CD14-positive monocyte (primary cell): ENCODE measurements around the gene ZBED6. TPM values are rescaled to one million over a fixed set of nuclear protein-coding genes. Genes with fewer than 3 reads are reported as not detected.
"Not testable (repeated sequence)": the region's sequence is repeated elsewhere in the genome, so short reads cannot be mapped to it uniquely, and the experiment has no call there.

Experiments
- DNase-seq, 3 donors: peaks; one replicate each; pipeline ENCODE4 v3.0.0-alpha.2; 2011 to 2022
- H2AFZ ChIP-seq: 2 replicates; pipeline ENCODE4 v1.6.0; 2012; ENCODE audit warnings: mild to moderate bottlenecking, low read depth, low read length, inconsistent platforms; ENCODE audit not compliant: insufficient read depth, poor library complexity, severe bottlenecking
- H3K27ac ChIP-seq, 2 donors: 1 replicate in 1 of 2; 2 replicates in 1 of 2; pipeline ENCODE4 v1.5.1; 2012 to 2013; ENCODE audit warnings: low read length in 2 of 2, control low read depth in 1 of 2, inconsistent platforms in 1 of 2, low read depth in 1 of 2, mild to moderate bottlenecking in 1 of 2
- H3K27me3 ChIP-seq, 2 donors: one replicate each; pipeline versions ENCODE4 v1.6.0 to v1.6.1; 2011 to 2013; ENCODE audit warnings: low read length in 2 of 2; ENCODE audit not compliant: control insufficient read depth in 2 of 2, insufficient read depth in 2 of 2
- H3K36me3 ChIP-seq, 2 donors: replicated peaks in 1 of 2; 1 replicate in 1 of 2; 2 replicates in 1 of 2; pipeline versions ENCODE4 v1.5.1 to v1.6.1; 2012 to 2013; ENCODE audit warnings: low read length in 2 of 2, control low read depth in 1 of 2, inconsistent platforms in 1 of 2, mild to moderate bottlenecking in 1 of 2; ENCODE audit not compliant: insufficient read depth in 2 of 2, control insufficient read depth in 1 of 2
- H3K4me1 ChIP-seq, 2 donors: 1 replicate in 1 of 2; 2 replicates in 1 of 2; pipeline versions ENCODE4 v1.5.1 to v1.6.1; 2012 to 2013; ENCODE audit warnings: low read length in 2 of 2, control low read depth in 1 of 2, inconsistent platforms in 1 of 2, mild to moderate bottlenecking in 1 of 2, moderate library complexity in 1 of 2; ENCODE audit not compliant: insufficient read depth in 2 of 2, control insufficient read depth in 1 of 2
- H3K4me2 ChIP-seq: replicated peaks from 2 replicates; pipeline ENCODE3; 2012; ENCODE audit warnings: low read length, moderate library complexity, mild to moderate bottlenecking; ENCODE audit not compliant: poor library complexity, severe bottlenecking; ENCODE audit errors: extremely low read depth
- H3K4me3 ChIP-seq, 3 experiments: fragments of 200-600 bp in 1 of 3; sonication (generic) in 1 of 3; replicated peaks in 1 of 3; 1 replicate in 2 of 3; 2 replicates in 1 of 3; pipeline ENCODE4 v1.5.1; 2011 to 2013; ENCODE audit warnings: low read length in 3 of 3, mild to moderate bottlenecking in 3 of 3, control low read depth in 2 of 3, low read depth in 2 of 3, inconsistent platforms in 1 of 3, moderate library complexity in 1 of 3
- H3K79me2 ChIP-seq: 2 replicates; pipeline ENCODE4 v1.6.0; 2012; ENCODE audit warnings: mild to moderate bottlenecking, control low read depth, inconsistent platforms, low read length, moderate library complexity; ENCODE audit not compliant: insufficient read depth
- H3K9ac ChIP-seq: 2 replicates; pipeline ENCODE4 v1.6.0; 2017; ENCODE audit warnings: low read length, mild to moderate bottlenecking; ENCODE audit not compliant: insufficient read depth, poor library complexity, severe bottlenecking
- H3K9me3 ChIP-seq, 2 donors: replicated peaks in 1 of 2; 1 replicate in 1 of 2; 2 replicates in 1 of 2; pipeline versions ENCODE4 v1.5.1 to v1.6.1; 2012 to 2013; ENCODE audit warnings: low read length in 2 of 2, control low read depth in 1 of 2; ENCODE audit not compliant: control insufficient read depth in 1 of 2, insufficient read depth in 1 of 2
- H4K20me1 ChIP-seq: 2 replicates; pipeline ENCODE4 v1.6.0; 2012; ENCODE audit warnings: mild to moderate bottlenecking, low read length, control low read depth, moderate library complexity; ENCODE audit not compliant: insufficient read depth
- H3K27ac Mint-ChIP-seq, 7 donors: one replicate each; pipeline ENCODE4 v1.8.0; 2020; ENCODE audit warnings: mild to moderate bottlenecking in 7 of 7, mixed read lengths in 7 of 7, moderate library complexity in 6 of 7, inconsistent platforms in 2 of 7
- H3K27me3 Mint-ChIP-seq, 3 donors: one replicate each; pipeline ENCODE4 v1.8.0; 2021 to 2022; ENCODE audit warnings: low read depth in 3 of 3, mild to moderate bottlenecking in 3 of 3, mixed read lengths in 3 of 3, moderate library complexity in 3 of 3, inconsistent platforms in 1 of 3
- H3K36me3 Mint-ChIP-seq, 2 donors: one replicate each; pipeline ENCODE4 v1.8.0; 2020; ENCODE audit warnings: mixed read lengths in 2 of 2, inconsistent platforms in 1 of 2, mild to moderate bottlenecking in 1 of 2
- H3K4me1 Mint-ChIP-seq: one replicate; pipeline ENCODE4 v1.8.0; 2020; ENCODE audit warnings: mild to moderate bottlenecking, mixed read lengths
- H3K4me3 Mint-ChIP-seq, 2 donors: one replicate each; pipeline ENCODE4 v1.8.0; 2020; ENCODE audit warnings: mild to moderate bottlenecking in 2 of 2, mixed read lengths in 2 of 2, moderate library complexity in 1 of 2
- H3K9me3 Mint-ChIP-seq, 7 donors: one replicate each; pipeline ENCODE4 v1.8.0; 2020 to 2022; ENCODE audit warnings: mixed read lengths in 7 of 7, mild to moderate bottlenecking in 6 of 7, moderate library complexity in 6 of 7, inconsistent platforms in 2 of 7
- WGBS: methylation state at CpG from one replicate; pipeline ENCODE4 v1.1.5; 2013; ENCODE audit warnings: missing lambda C conversion rate; ENCODE audit not compliant: insufficient coverage; 5-methylcytosine and 5-hydroxymethylcytosine counted together
- intact Hi-C, 2 donors: fragments of 100-400 bp; cut with micrococcal nuclease; formaldehyde crosslinking; loops; one replicate each; pipeline versions ENCODE4 v1.15.0 to v1.15.1; 2023
- polyA plus RNA-seq, 3 donors: library from polyadenylated mRNA; depleted of rRNA in 1 of 3; unstranded in 2 of 3; stranded (reverse) in 1 of 3; fragments of 300-500 nt in 2 of 3; fragments of >200 nt in 1 of 3; fragmentation: Illumina TruSeq in 2 of 3; gene quantifications; 1 replicate in 2 of 3; 2 replicates in 1 of 3; pipeline ENCODE4 v1.2.3, GENCODE V29; 2012 to 2021
- TF ChIP-seq, protein P1 (sequence below): fragments of 200-600 bp; IDR thresholded peaks from one replicate; pipeline ENCODE4 v1.8.0; 2022; ENCODE audit warnings: antibody characterized with exemption, mild to moderate bottlenecking

Gene ZBED6
- polyA plus RNA-seq, 3 donors: 0.56 to 2.2 (median 1.00) TPM

GRCh38 chr1:203792486-203792885, 2.9 kb upstream of the ZBED6 start:
- no peak for DNase-seq
- H3K36me3 Mint-ChIP-seq: peaks cover 4 to 7% of the 10 kb centered on the region in 2 donors
- no peaks in the 10 kb centered on the region for H3K9me3 Mint-ChIP-seq
- no peak overlapping the region for H3K27ac ChIP-seq
- no peak overlapping the region for H3K4me3 ChIP-seq
- no peak overlapping the region for H3K9ac ChIP-seq
- H3K27me3 ChIP-seq: no peaks in the 10 kb centered on the region
- peaks cover 19% of the 10 kb centered on the region for H3K79me2 ChIP-seq
- H2AFZ ChIP-seq: no peak overlapping the region
- peaks cover 15 to 22% of the 10 kb centered on the region in 2 donors for H3K4me1 ChIP-seq
- no peak overlapping the region for H3K4me2 ChIP-seq
- no peaks in the 10 kb centered on the region for H3K9me3 ChIP-seq
- peaks cover 16% of the 10 kb centered on the region for H4K20me1 ChIP-seq
- no peak overlapping the region for H3K4me3 Mint-ChIP-seq
- H3K27me3 Mint-ChIP-seq: peaks cover 0 to 2% (median 0%) of the 10 kb centered on the region in 3 donors
- 96% methylated on average over 2 of the region's 2 CpGs for WGBS
- peaks cover 0 to 6% of the 10 kb centered on the region in 2 donors for H3K36me3 ChIP-seq
- H3K4me1 Mint-ChIP-seq: peaks cover 19% of the 10 kb centered on the region
- H3K27ac Mint-ChIP-seq: no peak overlapping the region
- TF ChIP-seq, protein P1, sequence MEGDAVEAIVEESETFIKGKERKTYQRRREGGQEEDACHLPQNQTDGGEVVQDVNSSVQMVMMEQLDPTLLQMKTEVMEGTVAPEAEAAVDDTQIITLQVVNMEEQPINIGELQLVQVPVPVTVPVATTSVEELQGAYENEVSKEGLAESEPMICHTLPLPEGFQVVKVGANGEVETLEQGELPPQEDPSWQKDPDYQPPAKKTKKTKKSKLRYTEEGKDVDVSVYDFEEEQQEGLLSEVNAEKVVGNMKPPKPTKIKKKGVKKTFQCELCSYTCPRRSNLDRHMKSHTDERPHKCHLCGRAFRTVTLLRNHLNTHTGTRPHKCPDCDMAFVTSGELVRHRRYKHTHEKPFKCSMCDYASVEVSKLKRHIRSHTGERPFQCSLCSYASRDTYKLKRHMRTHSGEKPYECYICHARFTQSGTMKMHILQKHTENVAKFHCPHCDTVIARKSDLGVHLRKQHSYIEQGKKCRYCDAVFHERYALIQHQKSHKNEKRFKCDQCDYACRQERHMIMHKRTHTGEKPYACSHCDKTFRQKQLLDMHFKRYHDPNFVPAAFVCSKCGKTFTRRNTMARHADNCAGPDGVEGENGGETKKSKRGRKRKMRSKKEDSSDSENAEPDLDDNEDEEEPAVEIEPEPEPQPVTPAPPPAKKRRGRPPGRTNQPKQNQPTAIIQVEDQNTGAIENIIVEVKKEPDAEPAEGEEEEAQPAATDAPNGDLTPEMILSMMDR: no peak
- intact Hi-C loops: loop anchor here in 1 of 2 donors (10.0 kb wide), 1 partner anchor 48 kb away; no protein-coding TSS in a partner anchor

GRCh38 chr1:203793561-203793960, 1.9 kb upstream of the ZBED6 start:
- H3K27ac Mint-ChIP-seq: peak overlapping the region in 1 of 7 donors; percentile 96
- Histone ChIP-seq H3K4me1 (peaks cover 15 to 26% of the 10 kb centered on the region in 2 donors), H3K79me2 (peaks cover 30% of the 10 kb centered on the region), H4K20me1 (peaks cover 27% of the 10 kb centered on the region), H3K36me3 (peaks cover 4 to 17% of the 10 kb centered on the region in 2 donors)
- not testable (repeated sequence) for H3K4me3 Mint-ChIP-seq, H3K9ac ChIP-seq, H3K9me3 ChIP-seq, H3K27ac ChIP-seq, H2AFZ ChIP-seq, H3K27me3 ChIP-seq, H3K27me3 Mint-ChIP-seq, DNase-seq, H3K4me2 ChIP-seq, H3K4me3 ChIP-seq, H3K9me3 Mint-ChIP-seq
- H3K4me1 Mint-ChIP-seq: peaks cover 25% of the 10 kb centered on the region
- intact Hi-C loops: loop anchor here in 1 of 2 donors (10.0 kb wide), 1 partner anchor 49 kb away; no protein-coding TSS in a partner anchor
- H3K36me3 Mint-ChIP-seq: peaks cover 13 to 16% of the 10 kb centered on the region in 2 donors
- WGBS: 92% methylated on average over 2 of the region's 7 CpGs
